GM03348 (cell line): ENCODE data around the gene COMMD10.
"Not testable (repeated sequence)": the region's sequence is repeated elsewhere in the genome, so short reads cannot be mapped to it uniquely, and the experiment has no call there.

Experiments
- DNase-seq: peaks from one replicate; pipeline ENCODE4 v3.0.0; 2012; ENCODE audit warnings: low spot score

The COMMD10 gene

GRCh38 chr5:116097301-116097700 is 12.5 kb downstream of the COMMD10 start:
- DNase-seq = peak; percentile 43

GRCh38 chr5:116098998-116099397 is 14.2 kb downstream of the COMMD10 start:
- DNase-seq = no peak

- DNase-seq = not testable (repeated sequence)
Observed at GRCh38 chr5:116104941-116105340, 20.1 kb downstream of the COMMD10 start.

GRCh38 chr5:116115163-116115562 is 30.3 kb downstream of the COMMD10 start:
- no peak for DNase-seq

GRCh38 chr5:116130471-116130870 is 45.6 kb downstream of the COMMD10 start:
- DNase-seq = peak; percentile 16

GRCh38 chr5:116130976-116131375 is 46.2 kb downstream of the COMMD10 start:
- no peak for DNase-seq

- DNase-seq = no peak
Observed at GRCh38 chr5:116133281-116133680, 48.5 kb downstream of the COMMD10 start.

GRCh38 chr5:116135344-116135743 is 50.5 kb downstream of the COMMD10 start:
- DNase-seq = no peak

- peak; percentile 31 for DNase-seq
Observed at GRCh38 chr5:116137544-116138378, 52.9 kb downstream of the COMMD10 start.

- DNase-seq = no peak
Observed at GRCh38 chr5:116142495-116142894, 57.7 kb downstream of the COMMD10 start.

- DNase-seq = no peak
Observed at GRCh38 chr5:116144103-116144502, 59.3 kb downstream of the COMMD10 start.

- DNase-seq = no peak
Observed at GRCh38 chr5:116144991-116145390, 60.2 kb downstream of the COMMD10 start.

- DNase-seq = no peak
Observed at GRCh38 chr5:116145416-116145815, 60.6 kb downstream of the COMMD10 start.

- no peak for DNase-seq
Observed at GRCh38 chr5:116152169-116152568, 67.3 kb downstream of the COMMD10 start.

- DNase-seq = no peak
Observed at GRCh38 chr5:116153687-116154174, 68.9 kb downstream of the COMMD10 start.

GRCh38 chr5:116154252-116154651 is 69.4 kb downstream of the COMMD10 start:
- no peak for DNase-seq

- DNase-seq = no peak
Observed at GRCh38 chr5:116154931-116155330, 70.1 kb downstream of the COMMD10 start.

- DNase-seq = no peak
Observed at GRCh38 chr5:116157902-116158301, 73.1 kb downstream of the COMMD10 start.

- no peak for DNase-seq
Observed at GRCh38 chr5:116159006-116159405, 74.2 kb downstream of the COMMD10 start.

- no peak for DNase-seq
Observed at GRCh38 chr5:116174111-116174510, 89.3 kb downstream of the COMMD10 start.

- no peak for DNase-seq
Observed at GRCh38 chr5:116176121-116176520, 91.3 kb downstream of the COMMD10 start.

- no peak for DNase-seq
Observed at GRCh38 chr5:116178925-116179324, 94.1 kb downstream of the COMMD10 start.

GRCh38 chr5:116209166-116209565 is 124.3 kb downstream of the COMMD10 start:
- DNase-seq = no peak

- no peak for DNase-seq
Observed at GRCh38 chr5:116212225-116212624, 127.4 kb downstream of the COMMD10 start.
